NT2/D1 (cell line): ENCODE data around the gene TMEM119.

Experiments used
- DNase-seq: peaks from one replicate; pipeline ENCODE4 v3.0.0-alpha.2; 2011; ENCODE audit warnings: low read depth, low spot score
- H3K27me3 ChIP-seq: 2 replicates; pipeline ENCODE4 v1.6.0; 2011; ENCODE audit warnings: mild to moderate bottlenecking; ENCODE audit not compliant: insufficient read length, insufficient read depth
- H3K36me3 ChIP-seq: 2 replicates; pipeline ENCODE4 v1.6.1; 2011; ENCODE audit warnings: mild to moderate bottlenecking, low read length, mixed read lengths; ENCODE audit not compliant: insufficient read depth, insufficient read length
- H3K4me1 ChIP-seq: 2 replicates; pipeline ENCODE4 v1.5.1; 2011; ENCODE audit not compliant: insufficient read depth, insufficient read length
- H3K4me3 ChIP-seq: 2 replicates; pipeline ENCODE4 v1.5.1; 2011; ENCODE audit warnings: low read depth; ENCODE audit not compliant: insufficient read length
- H3K9ac ChIP-seq: 2 replicates; pipeline ENCODE4 v1.6.0; 2011; ENCODE audit warnings: low read depth; ENCODE audit not compliant: insufficient read length
- H3K9me3 ChIP-seq: 2 replicates; pipeline ENCODE4 v1.5.1; 2011; ENCODE audit warnings: mild to moderate bottlenecking, low read length; ENCODE audit not compliant: insufficient read depth
- SUZ12 ChIP-seq: IDR thresholded peaks from 2 replicates; pipeline ENCODE4 v1.6.1; 2011; ENCODE audit not compliant: insufficient read length, insufficient read depth; ENCODE audit errors: extremely low read depth
- YY1 ChIP-seq: IDR thresholded peaks from 2 replicates; pipeline ENCODE4 v1.6.1; 2011; ENCODE audit not compliant: insufficient read length, insufficient read depth
- ZNF274 ChIP-seq: IDR thresholded peaks from 2 replicates; pipeline ENCODE4 v1.6.1; 2011; ENCODE audit warnings: mild to moderate bottlenecking, low read depth, low read length

The TMEM119 gene

GRCh38 chr12:108589840-108590229 lies 8.0 kb downstream of the TMEM119 start:
- no peak overlapping the region for H3K4me3 ChIP-seq
- no peak for DNase-seq
- peaks cover 19% of the 10 kb centered on the region for H3K4me1 ChIP-seq
- no peaks in the 10 kb centered on the region for H3K27me3 ChIP-seq
- no peaks in the 10 kb centered on the region for H3K9me3 ChIP-seq
- peak overlapping the region; percentile 52 for H3K9ac ChIP-seq
- H3K36me3 ChIP-seq: no peaks in the 10 kb centered on the region
- TF ChIP-seq SUZ12 (no peak), YY1 (no peak), ZNF274 (no peak)

GRCh38 chr12:108589028-108589839 lies 8.7 kb downstream of the TMEM119 start:
- Histone ChIP-seq H3K4me3 (no peak overlapping the region), H3K36me3 (no peaks in the 10 kb centered on the region), H3K9me3 (no peaks in the 10 kb centered on the region), H3K27me3 (no peaks in the 10 kb centered on the region), H3K9ac (peak overlapping the region; percentile 43), H3K4me1 (peaks cover 19% of the 10 kb centered on the region)
- no peak for DNase-seq
- TF ChIP-seq YY1 (no peak), ZNF274 (no peak), SUZ12 (no peak)

GRCh38 chr12:108587826-108588225 lies 10.1 kb downstream of the TMEM119 start:
- no peak for DNase-seq
- Histone ChIP-seq H3K36me3 (no peaks in the 10 kb centered on the region), H3K4me3 (no peak overlapping the region), H3K9ac (peak overlapping the region; percentile 28), H3K27me3 (no peaks in the 10 kb centered on the region), H3K4me1 (peaks cover 29% of the 10 kb centered on the region), H3K9me3 (no peaks in the 10 kb centered on the region)
- TF ChIP-seq ZNF274: no peak
- no peak for TF ChIP-seq YY1
- no peak for TF ChIP-seq SUZ12

- Histone ChIP-seq H3K4me1 (peaks cover 35% of the 10 kb centered on the region), H3K4me3 (no peak overlapping the region), H3K9ac (no peak overlapping the region), H3K27me3 (no peaks in the 10 kb centered on the region), H3K9me3 (no peaks in the 10 kb centered on the region), H3K36me3 (no peaks in the 10 kb centered on the region)
- TF ChIP-seq YY1: no peak
- no peak for TF ChIP-seq ZNF274
- TF ChIP-seq SUZ12: no peak
- no peak for DNase-seq
Measured at GRCh38 chr12:108586306-108586705, 11.6 kb downstream of the TMEM119 start.

GRCh38 chr12:108585864-108586263 lies 12.0 kb downstream of the TMEM119 start:
- no peak for TF ChIP-seq YY1
- no peak for TF ChIP-seq ZNF274
- no peak for TF ChIP-seq SUZ12
- Histone ChIP-seq H3K9ac (no peak overlapping the region), H3K9me3 (no peaks in the 10 kb centered on the region), H3K27me3 (no peaks in the 10 kb centered on the region), H3K36me3 (no peaks in the 10 kb centered on the region), H3K4me1 (peaks cover 35% of the 10 kb centered on the region), H3K4me3 (no peak overlapping the region)
- DNase-seq: no peak

GRCh38 chr12:108584456-108585065 lies 13.3 kb downstream of the TMEM119 start:
- no peak overlapping the region for H3K9ac ChIP-seq
- no peaks in the 10 kb centered on the region for H3K36me3 ChIP-seq
- H3K27me3 ChIP-seq: no peaks in the 10 kb centered on the region
- DNase-seq: no peak
- TF ChIP-seq SUZ12 (no peak), YY1 (no peak), ZNF274 (no peak)
- H3K9me3 ChIP-seq: no peaks in the 10 kb centered on the region
- H3K4me1 ChIP-seq: peaks cover 31% of the 10 kb centered on the region
- no peak overlapping the region for H3K4me3 ChIP-seq

GRCh38 chr12:108583991-108584390 lies 13.9 kb downstream of the TMEM119 start:
- Histone ChIP-seq H3K4me1 (peaks cover 27% of the 10 kb centered on the region), H3K9me3 (no peaks in the 10 kb centered on the region), H3K9ac (no peak overlapping the region), H3K4me3 (no peak overlapping the region), H3K27me3 (no peaks in the 10 kb centered on the region), H3K36me3 (no peaks in the 10 kb centered on the region)
- DNase-seq: no peak
- no peak for TF ChIP-seq ZNF274
- no peak for TF ChIP-seq YY1
- no peak for TF ChIP-seq SUZ12
